Neuron (in vitro differentiated cells): Measurements from ENCODE around the gene RASAL2.
"Not testable (repeated sequence)": the region's sequence is repeated elsewhere in the genome, so short reads cannot be mapped to it uniquely, and the experiment has no call there.

Experiments used
- H2AFZ ChIP-seq: one replicate; pipeline ENCODE4 v1.6.1; 2013; ENCODE audit warnings: low read depth, mild to moderate bottlenecking, inconsistent platforms, low read length, moderate library complexity
- H3K27me3 ChIP-seq: one replicate; pipeline ENCODE4 v1.6.1; 2013; ENCODE audit warnings: low read length; ENCODE audit not compliant: insufficient read depth
- H3K36me3 ChIP-seq: one replicate; pipeline ENCODE4 v1.6.1; 2013; ENCODE audit warnings: low read length; ENCODE audit not compliant: insufficient read depth
- H3K4me1 ChIP-seq: one replicate; pipeline ENCODE4 v1.6.1; 2013; ENCODE audit warnings: low read length; ENCODE audit not compliant: insufficient read depth
- H3K4me3 ChIP-seq: 2 replicates; pipeline ENCODE4 v1.5.1; 2013; ENCODE audit warnings: mild to moderate bottlenecking, low read length, moderate library complexity
- H3K9me3 ChIP-seq: one replicate; pipeline ENCODE4 v1.6.1; 2013; ENCODE audit warnings: low read length

Gene RASAL2

DNA sequence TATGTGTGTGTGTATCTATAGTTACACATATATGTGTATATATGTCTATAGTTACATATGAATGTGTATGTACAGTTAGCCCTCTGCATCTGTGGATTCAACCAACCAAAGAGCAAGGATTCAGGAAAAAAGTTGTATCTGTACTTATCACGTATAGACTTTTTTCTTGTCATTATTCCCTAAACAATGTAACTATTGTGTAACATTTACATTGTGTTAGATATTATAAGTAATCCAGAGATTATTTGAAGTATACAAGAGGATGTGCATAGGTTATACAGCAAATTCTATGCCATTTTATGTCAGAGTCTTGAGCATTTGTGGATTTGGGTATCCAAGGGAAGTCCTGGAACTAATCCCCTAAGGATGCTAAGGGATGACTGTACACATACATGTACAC is 71.3 kb downstream of the RASAL2 start:
- no peak overlapping the region for H3K4me3 ChIP-seq
- peaks cover 9% of the 10 kb centered on the region for H3K4me1 ChIP-seq
- H3K27me3 ChIP-seq: no peaks in the 10 kb centered on the region
- H2AFZ ChIP-seq: no peak overlapping the region
- no peaks in the 10 kb centered on the region for H3K9me3 ChIP-seq
- no peaks in the 10 kb centered on the region for H3K36me3 ChIP-seq

- peaks cover 6% of the 10 kb centered on the region for H3K4me1 ChIP-seq
- H3K27me3 ChIP-seq: no peaks in the 10 kb centered on the region
- H3K9me3 ChIP-seq: no peaks in the 10 kb centered on the region
- H3K36me3 ChIP-seq: no peaks in the 10 kb centered on the region
- H3K4me3 ChIP-seq: no peak overlapping the region
- H2AFZ ChIP-seq: no peak overlapping the region
Measured at GRCh38 chr1:178166429-178167024, 72.6 kb downstream of the RASAL2 start.

DNA sequence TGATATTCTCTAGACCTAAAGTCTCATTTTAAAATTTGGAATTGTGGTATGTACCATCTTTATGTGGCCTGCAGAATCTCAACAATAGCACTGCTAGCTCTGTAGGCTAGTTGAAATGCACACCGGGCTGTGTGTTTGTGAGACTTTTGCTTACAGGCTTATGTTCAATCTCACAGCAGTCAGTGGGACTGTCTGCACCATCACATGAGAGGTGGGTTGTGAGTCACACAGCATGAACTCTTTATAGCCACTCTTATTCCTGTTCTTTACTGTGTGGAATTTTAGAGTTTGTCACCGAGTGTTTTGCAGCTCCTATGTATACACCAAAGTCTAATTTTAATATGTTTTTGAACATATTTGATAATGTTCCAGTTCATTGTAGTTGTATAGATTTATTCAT is 74.6 kb downstream of the RASAL2 start:
- Histone ChIP-seq H2AFZ (no peak overlapping the region), H3K36me3 (no peaks in the 10 kb centered on the region), H3K27me3 (no peaks in the 10 kb centered on the region), H3K9me3 (no peaks in the 10 kb centered on the region), H3K4me1 (peaks cover 11% of the 10 kb centered on the region), H3K4me3 (no peak overlapping the region)

DNA sequence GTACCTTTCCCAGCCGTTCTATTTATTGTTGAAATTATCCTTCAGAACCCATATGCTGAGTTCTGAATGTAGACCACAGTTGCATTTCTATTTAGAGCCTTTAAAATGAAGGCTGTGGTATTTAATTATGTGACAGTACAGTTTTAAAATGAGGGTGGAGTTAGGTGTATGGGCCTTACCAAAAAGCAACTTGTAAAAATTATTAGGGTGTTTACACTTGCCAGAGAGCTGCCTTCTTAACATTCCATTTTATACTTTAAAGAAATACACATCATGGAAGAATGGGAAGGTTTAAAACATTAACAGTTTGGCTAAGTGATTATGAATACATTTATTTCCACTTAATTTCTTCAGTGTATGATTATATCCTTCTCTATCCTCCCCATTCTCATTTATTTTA is 75.7 kb downstream of the RASAL2 start:
- no peak overlapping the region for H3K4me3 ChIP-seq
- no peaks in the 10 kb centered on the region for H3K27me3 ChIP-seq
- H3K9me3 ChIP-seq: no peaks in the 10 kb centered on the region
- H3K4me1 ChIP-seq: peaks cover 11% of the 10 kb centered on the region
- H2AFZ ChIP-seq: no peak overlapping the region
- H3K36me3 ChIP-seq: no peaks in the 10 kb centered on the region

DNA sequence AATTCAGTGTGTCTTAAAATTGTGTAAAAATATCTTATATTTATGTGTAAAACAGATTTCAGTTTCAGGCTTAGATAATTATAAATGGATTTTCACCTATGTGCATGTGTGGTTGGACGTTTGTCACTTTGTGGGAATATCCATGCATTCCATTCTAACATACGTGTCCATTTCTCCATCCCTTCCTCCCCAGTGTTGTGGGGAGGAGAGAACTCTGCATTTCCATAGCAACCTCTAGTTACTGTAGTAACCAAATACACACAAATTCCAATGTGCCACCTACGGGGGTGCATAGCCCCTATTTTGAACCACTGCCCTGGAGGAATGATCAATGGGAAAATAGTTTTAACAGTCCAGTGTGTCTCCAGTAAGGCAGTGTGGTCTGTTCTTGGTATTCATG is 79.0 kb downstream of the RASAL2 start:
- no peak overlapping the region for H2AFZ ChIP-seq
- H3K9me3 ChIP-seq: no peaks in the 10 kb centered on the region
- H3K36me3 ChIP-seq: no peaks in the 10 kb centered on the region
- H3K4me1 ChIP-seq: peaks cover 11% of the 10 kb centered on the region
- H3K4me3 ChIP-seq: no peak overlapping the region
- H3K27me3 ChIP-seq: no peaks in the 10 kb centered on the region

- Histone ChIP-seq H3K4me3 (no peak overlapping the region), H3K4me1 (peaks cover 5% of the 10 kb centered on the region), H3K36me3 (no peaks in the 10 kb centered on the region), H3K9me3 (no peaks in the 10 kb centered on the region), H3K27me3 (no peaks in the 10 kb centered on the region), H2AFZ (no peak overlapping the region)
Measured at GRCh38 chr1:178174539-178174938, 80.6 kb downstream of the RASAL2 start.

- H3K4me3 ChIP-seq: no peak overlapping the region
- no peak overlapping the region for H2AFZ ChIP-seq
- no peaks in the 10 kb centered on the region for H3K4me1 ChIP-seq
- H3K27me3 ChIP-seq: no peaks in the 10 kb centered on the region
- no peaks in the 10 kb centered on the region for H3K9me3 ChIP-seq
- no peaks in the 10 kb centered on the region for H3K36me3 ChIP-seq
Measured at GRCh38 chr1:178180405-178180804, 86.5 kb downstream of the RASAL2 start.

DNA sequence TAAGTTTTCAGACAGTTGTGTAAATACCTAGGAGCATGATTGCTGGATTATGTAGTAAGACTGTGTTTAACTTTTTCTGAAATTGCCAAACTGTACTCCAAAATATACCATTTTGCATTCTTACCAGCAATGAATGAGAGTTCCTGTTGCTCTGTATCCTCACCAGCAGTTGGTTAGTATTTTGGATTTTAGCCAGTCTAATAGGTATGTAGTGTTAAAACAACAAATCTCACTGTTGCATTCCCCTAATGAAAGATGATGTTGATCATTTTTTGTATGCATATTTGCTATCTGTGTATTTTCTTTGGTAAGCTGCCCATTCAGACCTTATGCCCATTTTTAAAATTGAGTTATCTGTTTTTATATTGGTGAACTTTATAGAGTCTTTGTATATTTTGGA is 89.9 kb downstream of the RASAL2 start:
- Histone ChIP-seq H3K4me1 (no peaks in the 10 kb centered on the region), H3K9me3 (no peaks in the 10 kb centered on the region), H3K4me3 (no peak overlapping the region), H3K27me3 (no peaks in the 10 kb centered on the region), H2AFZ (no peak overlapping the region), H3K36me3 (no peaks in the 10 kb centered on the region)

DNA sequence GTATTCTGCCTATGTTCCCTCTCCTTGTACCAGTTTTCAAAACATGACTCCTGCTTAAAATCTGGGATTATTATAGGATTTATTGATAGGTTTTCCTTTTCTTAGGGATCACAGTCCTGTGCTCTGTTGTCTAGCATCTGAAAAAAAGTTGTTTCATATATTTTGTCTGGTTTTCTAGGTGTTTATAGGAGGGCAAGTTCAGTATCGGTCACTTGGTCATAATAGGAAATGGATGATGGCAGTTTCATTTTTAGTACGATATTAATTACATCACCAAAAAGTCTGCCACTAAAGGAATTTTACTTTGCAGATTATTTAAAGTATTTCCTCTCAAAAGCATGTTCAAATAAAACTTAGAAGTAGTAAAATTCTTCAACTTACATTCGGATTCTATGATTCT is 94.4 kb downstream of the RASAL2 start:
- Histone ChIP-seq H3K36me3 (no peaks in the 10 kb centered on the region), H3K9me3 (no peaks in the 10 kb centered on the region), H3K4me1 (no peaks in the 10 kb centered on the region), H3K4me3 (no peak overlapping the region), H3K27me3 (no peaks in the 10 kb centered on the region), H2AFZ (no peak overlapping the region)

DNA sequence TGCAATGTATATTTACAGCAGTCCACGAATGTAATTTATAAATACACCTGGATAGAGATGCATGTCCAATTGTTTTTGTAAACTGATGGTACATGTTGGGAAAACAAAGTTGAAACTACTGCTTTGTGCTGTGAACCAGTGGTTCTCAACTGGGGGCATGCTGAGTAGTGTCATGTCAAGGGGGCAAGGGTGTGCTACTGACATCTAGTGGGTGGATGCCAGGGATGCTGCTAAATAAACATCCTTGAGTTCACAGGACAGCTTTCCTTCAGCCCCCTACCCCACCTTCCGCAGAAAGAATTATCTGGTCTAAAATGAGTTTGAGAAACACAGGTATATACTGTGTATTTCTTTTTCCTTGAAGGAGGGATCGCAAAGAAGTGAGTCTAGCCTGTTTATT is 95.9 kb downstream of the RASAL2 start:
- Histone ChIP-seq H3K4me1 (no peaks in the 10 kb centered on the region), H2AFZ (no peak overlapping the region), H3K9me3 (no peaks in the 10 kb centered on the region), H3K36me3 (no peaks in the 10 kb centered on the region), H3K4me3 (no peak overlapping the region), H3K27me3 (no peaks in the 10 kb centered on the region)

DNA sequence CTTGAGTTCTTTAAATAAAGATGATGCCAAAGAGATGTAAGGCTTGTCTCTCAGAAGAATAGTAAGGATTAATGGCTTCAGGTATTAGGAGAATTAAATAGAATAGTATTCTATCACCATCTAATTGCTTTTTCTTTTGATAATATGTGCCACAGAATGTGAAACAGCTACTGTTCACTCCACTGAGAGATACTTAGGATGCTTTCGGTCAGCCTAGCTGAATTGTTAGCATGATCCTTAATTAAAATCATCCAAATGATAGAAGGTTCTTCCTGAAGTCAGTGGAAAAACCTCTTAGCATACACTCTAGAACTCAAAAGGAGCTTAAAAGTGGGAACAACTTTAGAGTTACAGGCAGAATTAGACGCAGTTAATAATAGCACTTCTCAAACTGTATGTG is 97.0 kb downstream of the RASAL2 start:
- Histone ChIP-seq H3K9me3 (no peaks in the 10 kb centered on the region), H3K4me3 (no peak overlapping the region), H3K4me1 (no peaks in the 10 kb centered on the region), H3K27me3 (no peaks in the 10 kb centered on the region), H2AFZ (no peak overlapping the region), H3K36me3 (no peaks in the 10 kb centered on the region)

- Histone ChIP-seq H3K9me3 (no peaks in the 10 kb centered on the region), H3K27me3 (no peaks in the 10 kb centered on the region), H3K36me3 (no peaks in the 10 kb centered on the region), H2AFZ (no peak overlapping the region), H3K4me1 (no peaks in the 10 kb centered on the region), H3K4me3 (no peak overlapping the region)
Measured at GRCh38 chr1:178192686-178193085, 98.8 kb downstream of the RASAL2 start.

DNA sequence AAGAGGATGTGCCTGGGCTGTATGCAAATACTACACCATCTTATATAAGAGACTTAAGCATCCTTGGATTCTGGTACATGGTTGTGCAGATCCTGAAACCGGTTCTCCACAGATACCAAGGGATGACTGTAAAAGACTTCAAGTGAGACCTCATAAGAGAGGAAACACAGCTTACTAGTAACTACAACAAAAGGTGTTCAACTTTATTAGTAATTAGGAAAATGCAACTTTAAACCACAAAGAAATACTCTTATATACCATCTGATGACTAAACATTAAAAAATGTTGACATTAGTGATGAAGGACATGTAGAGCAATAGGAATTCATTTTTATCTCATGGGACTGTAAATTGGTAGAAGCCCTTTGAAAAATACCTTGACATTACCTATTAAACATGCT is 102.7 kb downstream of the RASAL2 start:
- H3K4me3 ChIP-seq: no peak overlapping the region
- peaks cover 10% of the 10 kb centered on the region for H3K9me3 ChIP-seq
- no peak overlapping the region for H2AFZ ChIP-seq
- no peaks in the 10 kb centered on the region for H3K27me3 ChIP-seq
- H3K4me1 ChIP-seq: no peaks in the 10 kb centered on the region
- no peaks in the 10 kb centered on the region for H3K36me3 ChIP-seq

DNA sequence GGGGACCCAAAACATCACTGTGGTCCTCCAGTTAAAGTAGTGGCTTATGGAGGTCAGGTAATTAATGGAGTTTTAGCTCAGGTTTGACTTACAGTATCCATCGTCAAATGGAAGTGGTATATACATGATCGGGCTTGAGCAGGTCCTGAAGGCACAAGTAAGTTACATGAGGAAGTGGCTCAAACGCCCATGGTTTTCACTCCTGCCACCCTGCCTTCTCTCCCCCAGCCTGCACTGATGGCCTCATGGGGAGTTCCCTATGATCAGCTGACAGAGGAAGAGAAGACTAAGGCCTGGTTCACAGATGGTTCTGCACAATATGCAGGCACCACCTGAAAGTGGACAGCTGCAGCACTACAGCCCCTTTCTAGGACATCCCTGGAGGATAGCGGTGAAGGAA is 108.2 kb downstream of the RASAL2 start:
- not testable (repeated sequence) for H3K4me3 ChIP-seq, H3K36me3 ChIP-seq, H3K27me3 ChIP-seq, H2AFZ ChIP-seq, H3K4me1 ChIP-seq
- peaks cover 10% of the 10 kb centered on the region for H3K9me3 ChIP-seq
